CD4-positive, CD25-positive, alpha-beta regulatory T cell (primary cell): ENCODE data around the gene GNPTAB. TPM values are rescaled to one million over a fixed set of nuclear protein-coding genes. Genes with fewer than 3 reads are reported as not detected.
"Not testable (repeated sequence)": the region's sequence is repeated elsewhere in the genome, so short reads cannot be mapped to it uniquely, and the experiment has no call there.

Experiments
- ATAC-seq, 2 donors: fragments of 150-1000 bp; cut with Tn5 transposase; one replicate each; pipeline ENCODE4 v1.10.0; 2021; ENCODE audit warnings: low read depth in 2 of 2, moderate number of reproducible peaks in 2 of 2, moderate library complexity in 1 of 2
- DNase-seq, 3 donors: peaks; one replicate each; pipeline versions ENCODE4 v3.0.0 to v3.0.0-alpha.2; 2012 to 2022; ENCODE audit warnings: mixed read lengths in 1 of 3
- H3K27ac ChIP-seq: one replicate; pipeline ENCODE4 v1.7.0; 2013; ENCODE audit warnings: mild to moderate bottlenecking, low read length; ENCODE audit not compliant: insufficient read depth, poor library complexity, severe bottlenecking
- H3K27me3 ChIP-seq: one replicate; pipeline ENCODE4 v1.7.0; 2013; ENCODE audit warnings: low read length; ENCODE audit not compliant: control insufficient read depth, insufficient read depth
- H3K36me3 ChIP-seq: one replicate; pipeline ENCODE4 v1.7.0; 2013; ENCODE audit warnings: mild to moderate bottlenecking, low read length, moderate library complexity; ENCODE audit not compliant: control insufficient read depth, insufficient read depth
- H3K4me1 ChIP-seq: 2 replicates; pipeline ENCODE4 v1.7.0; 2013; ENCODE audit warnings: mild to moderate bottlenecking, low read length; ENCODE audit not compliant: insufficient read depth, control insufficient read depth, poor library complexity, severe bottlenecking
- H3K4me3 ChIP-seq: one replicate; pipeline ENCODE4 v1.7.0; 2013; ENCODE audit warnings: low read depth, mild to moderate bottlenecking, low read length, moderate library complexity
- H3K9me3 ChIP-seq, 2 experiments: 1 replicate in 1 of 2; 2 replicates in 1 of 2; pipeline ENCODE4 v1.7.0; 2013; ENCODE audit warnings: low read length in 2 of 2, mild to moderate bottlenecking in 1 of 2, moderate library complexity in 1 of 2; ENCODE audit not compliant: control insufficient read depth in 2 of 2
- H3K27ac Mint-ChIP-seq, 3 donors: one replicate each; pipeline ENCODE4 v1.8.0; 2020 to 2022; ENCODE audit warnings: mild to moderate bottlenecking in 3 of 3, mixed read lengths in 3 of 3, moderate library complexity in 2 of 3
- H3K27me3 Mint-ChIP-seq: one replicate; pipeline ENCODE4 v1.8.0; 2022; ENCODE audit warnings: mild to moderate bottlenecking, mixed read lengths
- H3K36me3 Mint-ChIP-seq: one replicate; pipeline ENCODE4 v1.8.0; 2020; ENCODE audit warnings: mixed read lengths
- H3K4me1 Mint-ChIP-seq, 4 donors: one replicate each; pipeline ENCODE4 v1.8.0; 2020 to 2022; ENCODE audit warnings: mixed read lengths in 4 of 4, mild to moderate bottlenecking in 1 of 4
- H3K4me3 Mint-ChIP-seq, 4 donors: one replicate each; pipeline ENCODE4 v1.8.0; 2020 to 2022; ENCODE audit warnings: mild to moderate bottlenecking in 4 of 4, mixed read lengths in 4 of 4, moderate library complexity in 3 of 4
- H3K9me3 Mint-ChIP-seq, 7 donors: one replicate each; pipeline ENCODE4 v1.8.0; 2020 to 2022; ENCODE audit warnings: mixed read lengths in 7 of 7, mild to moderate bottlenecking in 3 of 7, moderate library complexity in 2 of 7
- polyA plus RNA-seq, 4 donors: library from polyadenylated mRNA; unstranded; fragments of 300-500 nt; fragmentation: Illumina TruSeq; gene quantifications; one replicate each; pipeline ENCODE4 v1.2.3, GENCODE V29; 2021
- total RNA-seq: library from RNA; stranded (reverse); gene quantifications from one replicate; pipeline ENCODE4 v1.2.3, GENCODE V29; 2022

The GNPTAB gene
- total and polyA plus RNA-seq, 5 donors from 2014 or later, result 25.8 to 53.6 (median 32.2) TPM

- Mint-ChIP-seq H3K4me1 (peaks cover 16 to 44% (median 37%) of the 10 kb centered on the region in 4 donors), H3K9me3 (no peaks in the 10 kb centered on the region), H3K27ac (peak overlapping the region in 1 of 3 donors; percentile 13), H3K36me3 (peaks cover 10% of the 10 kb centered on the region), H3K4me3 (no peak overlapping the region), H3K27me3 (peaks cover 4% of the 10 kb centered on the region)
- H3K36me3 ChIP-seq, result no peaks in the 10 kb centered on the region
- no peaks in the 10 kb centered on the region for H3K4me1 ChIP-seq
- DNase-seq (no peak), ATAC-seq (no peak)
- no peaks in the 10 kb centered on the region for H3K9me3 ChIP-seq
- H3K4me3 ChIP-seq, result no peak overlapping the region
- no peaks in the 10 kb centered on the region for H3K27me3 ChIP-seq
- no peak overlapping the region for H3K27ac ChIP-seq
Measured at GRCh38 chr12:101813117-101813516, 17.6 kb downstream of the GNPTAB start.

- H3K4me1 ChIP-seq, H3K4me3 Mint-ChIP-seq, H3K27me3 ChIP-seq, H3K27me3 Mint-ChIP-seq, ATAC-seq, H3K27ac Mint-ChIP-seq, H3K36me3 ChIP-seq, H3K27ac ChIP-seq, DNase-seq, H3K9me3 ChIP-seq, H3K9me3 Mint-ChIP-seq, H3K4me3 ChIP-seq: not testable (repeated sequence)
- Mint-ChIP-seq H3K36me3 (peaks cover 11% of the 10 kb centered on the region), H3K4me1 (peaks cover 16 to 44% (median 37%) of the 10 kb centered on the region in 4 donors)
Measured at GRCh38 chr12:101812716-101813115, 18.0 kb downstream of the GNPTAB start.

DNA sequence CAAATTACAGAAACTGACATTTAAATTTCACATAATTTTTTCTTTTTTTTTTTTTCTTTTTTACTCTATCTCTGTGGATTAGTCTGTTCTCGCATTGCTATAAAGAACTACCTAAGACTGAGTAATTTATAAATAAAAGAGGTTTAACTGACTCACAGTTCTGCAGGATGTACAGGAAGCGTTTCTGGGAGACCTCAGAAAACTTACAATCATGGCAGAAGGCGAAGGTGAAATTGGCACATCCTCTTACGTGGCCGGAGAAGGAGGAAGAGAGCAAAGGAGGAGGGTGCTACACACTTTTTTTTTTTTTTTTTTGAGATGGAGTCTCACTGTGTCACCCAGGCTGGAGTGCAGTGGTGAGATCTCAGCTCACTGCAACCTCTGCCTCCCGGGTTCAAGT is 19.4 kb downstream of the GNPTAB start:
- peaks cover 23 to 48% (median 36%) of the 10 kb centered on the region in 4 donors for H3K4me1 Mint-ChIP-seq
- not testable (repeated sequence) for H3K27me3 Mint-ChIP-seq, DNase-seq, H3K4me3 ChIP-seq, H3K9me3 Mint-ChIP-seq, H3K36me3 ChIP-seq, ATAC-seq, H3K36me3 Mint-ChIP-seq, H3K27me3 ChIP-seq, H3K27ac ChIP-seq, H3K4me3 Mint-ChIP-seq, H3K9me3 ChIP-seq, H3K4me1 ChIP-seq
- H3K27ac Mint-ChIP-seq, result peak overlapping the region in 1 of 3 donors; percentile 81

DNA sequence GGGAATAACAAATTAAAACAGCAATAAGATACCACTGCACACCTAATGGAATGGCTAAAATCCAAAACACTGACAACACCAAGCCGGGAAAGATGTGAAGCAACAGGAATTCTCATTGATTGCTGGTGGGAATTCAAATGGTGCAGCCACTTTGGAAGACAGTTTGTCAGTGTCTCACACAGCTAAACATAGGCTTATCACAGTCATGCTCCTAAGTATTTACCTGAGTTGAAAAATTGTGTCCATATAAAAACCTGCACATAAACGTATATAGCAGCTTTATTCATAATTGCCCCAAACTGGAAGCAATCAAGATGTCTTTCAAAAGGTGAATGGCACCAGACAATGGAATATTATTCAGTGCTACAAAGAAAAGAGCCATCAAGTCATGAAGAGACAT is 21.6 kb downstream of the GNPTAB start:
- H3K27me3 ChIP-seq, result no peaks in the 10 kb centered on the region
- no peak for ATAC-seq
- DNase-seq, result no peak
- H3K9me3 Mint-ChIP-seq, result no peaks in the 10 kb centered on the region
- H3K36me3 ChIP-seq, result no peaks in the 10 kb centered on the region
- H3K27me3 Mint-ChIP-seq, result no peaks in the 10 kb centered on the region
- no peak overlapping the region for H3K4me3 ChIP-seq
- no peaks in the 10 kb centered on the region for H3K9me3 ChIP-seq
- no peaks in the 10 kb centered on the region for H3K4me1 ChIP-seq
- no peak overlapping the region for H3K27ac ChIP-seq
- no peak overlapping the region for H3K4me3 Mint-ChIP-seq
- H3K4me1 Mint-ChIP-seq, result peaks cover 27 to 42% (median 31%) of the 10 kb centered on the region in 4 donors
- peaks cover 5% of the 10 kb centered on the region for H3K36me3 Mint-ChIP-seq
- H3K27ac Mint-ChIP-seq, result peak overlapping the region in 1 of 3 donors; percentile 15

DNA sequence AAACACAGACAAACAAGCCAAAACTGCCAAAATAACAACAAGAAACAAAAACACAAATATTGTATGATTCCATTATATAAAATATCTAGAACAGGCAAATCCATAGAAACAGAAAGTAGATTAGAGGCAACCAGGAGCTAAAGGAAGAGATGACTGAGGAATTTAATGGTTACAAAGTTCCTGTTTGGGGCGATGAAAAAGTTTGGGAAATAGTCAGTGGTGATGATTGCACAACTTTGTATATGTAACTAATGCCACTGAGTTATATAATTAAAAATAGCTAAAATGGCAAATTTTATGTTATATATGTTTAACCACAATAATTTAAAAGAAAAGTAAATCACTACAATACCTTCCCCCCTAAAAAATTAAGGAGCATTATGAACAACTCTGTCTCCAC is 24.5 kb downstream of the GNPTAB start:
- no peak overlapping the region for H3K4me3 Mint-ChIP-seq
- peaks cover 29 to 45% (median 37%) of the 10 kb centered on the region in 4 donors for H3K4me1 Mint-ChIP-seq
- Histone ChIP-seq H3K9me3 (no peaks in the 10 kb centered on the region), H3K36me3 (no peaks in the 10 kb centered on the region), H3K27ac (no peak overlapping the region), H3K4me1 (no peaks in the 10 kb centered on the region), H3K4me3 (no peak overlapping the region), H3K27me3 (no peaks in the 10 kb centered on the region)
- DNase-seq (no peak), ATAC-seq (no peak)
- peaks cover 5% of the 10 kb centered on the region for H3K36me3 Mint-ChIP-seq
- no peaks in the 10 kb centered on the region for H3K27me3 Mint-ChIP-seq
- no peaks in the 10 kb centered on the region for H3K9me3 Mint-ChIP-seq
- H3K27ac Mint-ChIP-seq, result peak overlapping the region in 1 of 3 donors; percentile 47

GRCh38 chr12:101804409-101804808 is 26.4 kb downstream of the GNPTAB start:
- Histone ChIP-seq H3K27ac (no peak overlapping the region), H3K27me3 (no peaks in the 10 kb centered on the region), H3K9me3 (no peaks in the 10 kb centered on the region), H3K4me1 (no peaks in the 10 kb centered on the region), H3K36me3 (no peaks in the 10 kb centered on the region), H3K4me3 (no peak overlapping the region)
- H3K9me3 Mint-ChIP-seq, result no peaks in the 10 kb centered on the region
- DNase-seq, result no peak
- H3K27ac Mint-ChIP-seq, result no peak overlapping the region
- no peak overlapping the region for H3K4me3 Mint-ChIP-seq
- no peaks in the 10 kb centered on the region for H3K27me3 Mint-ChIP-seq
- H3K36me3 Mint-ChIP-seq, result peaks cover 5% of the 10 kb centered on the region
- no peak for ATAC-seq
- H3K4me1 Mint-ChIP-seq, result peaks cover 30 to 48% (median 30%) of the 10 kb centered on the region in 4 donors

DNA sequence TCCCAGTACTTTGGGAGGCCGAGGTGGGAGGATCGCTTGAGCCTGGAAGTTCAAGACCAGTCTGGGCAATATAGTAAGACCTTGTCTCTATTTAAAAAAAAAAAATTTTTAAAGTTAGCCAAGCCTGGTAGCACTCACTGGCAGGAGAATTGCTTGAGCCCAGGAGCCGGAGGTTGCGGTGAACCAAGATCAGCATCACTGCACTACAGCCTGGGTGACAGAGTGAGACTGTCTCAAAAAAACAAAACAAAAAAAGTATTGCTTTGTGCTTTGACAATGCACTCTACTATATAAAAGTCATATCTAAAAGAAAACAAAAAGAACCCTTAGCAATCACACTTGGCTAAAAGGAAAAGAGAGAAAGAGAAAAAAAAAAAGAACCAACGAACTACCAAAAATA is 26.8 kb downstream of the GNPTAB start:
- H3K9me3 ChIP-seq, result no peaks in the 10 kb centered on the region
- no peaks in the 10 kb centered on the region for H3K27me3 ChIP-seq
- DNase-seq, result no peak
- H3K27ac ChIP-seq, result no peak overlapping the region
- no peak for ATAC-seq
- H3K27me3 Mint-ChIP-seq, result no peaks in the 10 kb centered on the region
- H3K4me1 Mint-ChIP-seq, result peaks cover 31 to 50% (median 31%) of the 10 kb centered on the region in 4 donors
- H3K9me3 Mint-ChIP-seq, result peaks cover 0 to under 1% (median 0%) of the 10 kb centered on the region in 7 donors
- peak overlapping the region in 1 of 3 donors; percentile 7 for H3K27ac Mint-ChIP-seq
- H3K4me1 ChIP-seq, result no peaks in the 10 kb centered on the region
- peaks cover 5% of the 10 kb centered on the region for H3K36me3 Mint-ChIP-seq
- H3K4me3 ChIP-seq, result no peak overlapping the region
- H3K36me3 ChIP-seq, result no peaks in the 10 kb centered on the region
- H3K4me3 Mint-ChIP-seq, result no peak overlapping the region

- Histone ChIP-seq H3K4me3 (no peak overlapping the region), H3K36me3 (no peaks in the 10 kb centered on the region), H3K4me1 (no peaks in the 10 kb centered on the region), H3K27me3 (no peaks in the 10 kb centered on the region), H3K9me3 (no peaks in the 10 kb centered on the region), H3K27ac (no peak overlapping the region)
- peak overlapping the region in 2 of 3 donors; percentile 23 to 73 for H3K27ac Mint-ChIP-seq
- DNase-seq (no peak), ATAC-seq (no peak)
- no peaks in the 10 kb centered on the region for H3K27me3 Mint-ChIP-seq
- peaks cover 0 to 1% (median 0%) of the 10 kb centered on the region in 7 donors for H3K9me3 Mint-ChIP-seq
- peaks cover 29 to 48% (median 34%) of the 10 kb centered on the region in 4 donors for H3K4me1 Mint-ChIP-seq
- peaks cover 4% of the 10 kb centered on the region for H3K36me3 Mint-ChIP-seq
- H3K4me3 Mint-ChIP-seq, result no peak overlapping the region
Measured at GRCh38 chr12:101802486-101802885, 28.3 kb downstream of the GNPTAB start.
